ENCODE results near the gene CACNA1I. TPM values are rescaled to one million over a fixed set of nuclear protein-coding genes. Genes with fewer than 3 reads are reported as not detected.

The CACNA1I gene
- total RNA-seq, 4 donors from 2014 or later = 0.16 to 0.57 (median 0.20) TPM

- no peak for TF ChIP-seq CTCF (IDR thresholded peaks at IDR 0.05; ENCODE audit: low read depth)
These were observed 27.5 kb upstream of the CACNA1I start for GRCh38 chr22:39543095-39543494.

- no peak for TF ChIP-seq CTCF (IDR thresholded peaks at IDR 0.05; ENCODE audit: low read depth)
These were observed 24.9 kb upstream of the CACNA1I start for GRCh38 chr22:39545386-39546365.

- TF ChIP-seq CTCF (IDR thresholded peaks at IDR 0.05; ENCODE audit: low read depth) = no peak
These were observed 23.5 kb upstream of the CACNA1I start for GRCh38 chr22:39546889-39547586.

- TF ChIP-seq CTCF (IDR thresholded peaks at IDR 0.05; ENCODE audit: low read depth) = no peak
These were observed 23.0 kb upstream of the CACNA1I start for GRCh38 chr22:39547587-39547947.

- TF ChIP-seq CTCF (IDR thresholded peaks at IDR 0.05; ENCODE audit: low read depth) = no peak
These were observed 17.1 kb upstream of the CACNA1I start for GRCh38 chr22:39553429-39553828.

- TF ChIP-seq CTCF (IDR thresholded peaks at IDR 0.05; ENCODE audit: low read depth) = no peak
These were observed 16.4 kb upstream of the CACNA1I start for GRCh38 chr22:39554151-39554550.
